ENCODE results near the gene USP22. TPM values are rescaled to one million over a fixed set of nuclear protein-coding genes. Genes with fewer than 3 reads are reported as not detected.

USP22 gene
- polyA plus RNA-seq, 1 donor, result 103 TPM

- no peak for DNase-seq
- Histone ChIP-seq H3K27ac (ENCODE audit: low read length) (no peak overlapping the region), H3K9me3 (ENCODE audit: control insufficient read depth, low read depth, low read length) (no peaks in the 10 kb centered on the region), H3K36me3 (ENCODE audit: control insufficient read depth, insufficient read depth, low read length) (peaks cover 90% of the 10 kb centered on the region), H3K4me3 (ENCODE audit: low read length) (no peak overlapping the region), H3K4me1 (ENCODE audit: control insufficient read depth, insufficient read depth, low read length) (no peaks in the 10 kb centered on the region), H3K27me3 (ENCODE audit: control insufficient read depth, insufficient read depth, low read length) (no peaks in the 10 kb centered on the region)
- WGBS (ENCODE audit: insufficient coverage, low lambda C conversion rate), result no CpG with 5 or more reads among the region's 8 CpGs
These were observed 18.8 kb downstream of the USP22 start for GRCh38 chr17:21024024-21024423.

DNA sequence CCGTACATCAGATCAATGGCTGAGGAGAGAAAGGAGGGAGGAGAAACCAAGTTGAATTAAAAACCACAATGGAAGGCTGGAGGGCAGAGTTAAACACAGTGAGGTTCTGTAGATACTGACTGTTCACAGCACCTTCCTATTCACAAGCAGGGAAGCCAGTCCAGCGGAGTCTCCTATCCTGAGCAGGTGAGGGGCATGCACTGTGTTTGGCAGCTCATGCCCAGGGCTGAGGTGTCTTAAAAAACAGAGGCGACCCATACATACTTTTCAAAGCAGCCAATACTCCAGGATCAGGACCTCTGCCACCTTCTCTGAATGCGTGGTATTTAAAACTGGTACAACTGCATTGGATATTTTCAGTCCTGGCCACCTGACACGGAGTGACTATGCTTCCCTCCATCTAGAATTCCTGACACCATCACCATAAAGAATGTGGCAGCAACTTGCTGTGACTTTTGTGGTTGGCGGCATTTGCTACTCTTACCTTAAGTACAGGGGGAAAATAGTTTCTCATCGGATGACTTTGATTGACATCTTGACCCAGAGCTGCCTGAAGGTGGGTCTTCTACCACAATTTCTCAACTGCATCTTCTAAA is 21.5 kb downstream of the USP22 start:
- DNase-seq, result no peak

DNA sequence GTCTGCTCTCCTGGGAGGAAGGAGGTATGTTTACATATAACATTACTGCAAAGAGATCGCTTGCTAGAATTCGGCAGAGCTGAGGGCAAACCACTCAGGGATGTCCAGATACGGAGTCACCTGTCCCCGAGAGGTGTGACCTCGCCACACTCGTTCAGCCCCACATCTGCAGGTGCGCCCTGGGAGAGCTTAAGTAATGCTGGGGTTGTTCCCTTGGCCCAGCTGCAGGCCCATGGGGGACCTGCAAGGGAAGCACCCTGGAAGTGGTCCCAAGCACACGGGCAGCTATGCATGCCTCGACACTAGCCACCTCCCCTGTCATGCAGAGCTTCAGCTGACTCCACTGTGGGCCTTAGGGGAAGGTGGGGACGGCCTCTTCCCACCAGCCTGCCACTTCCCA is 22.2 kb downstream of the USP22 start:
- Histone ChIP-seq H3K36me3 (ENCODE audit: control insufficient read depth, insufficient read depth, low read length) (peaks cover 92% of the 10 kb centered on the region), H3K27me3 (ENCODE audit: control insufficient read depth, insufficient read depth, low read length) (no peaks in the 10 kb centered on the region), H3K4me1 (ENCODE audit: control insufficient read depth, insufficient read depth, low read length) (no peaks in the 10 kb centered on the region), H3K4me3 (ENCODE audit: low read length) (no peak overlapping the region), H3K9me3 (ENCODE audit: control insufficient read depth, low read depth, low read length) (no peaks in the 10 kb centered on the region), H3K27ac (ENCODE audit: low read length) (no peak overlapping the region)
- DNase-seq, result no peak
- no CpG with 5 or more reads among the region's 10 CpGs for WGBS (ENCODE audit: insufficient coverage, low lambda C conversion rate)

More for the DNA sequence above, 21.5 kb downstream of the USP22 start:
- no peaks in the 10 kb centered on the region for H3K4me1 ChIP-seq (ENCODE audit: control insufficient read depth, insufficient read depth, low read length)
- WGBS (ENCODE audit: insufficient coverage, low lambda C conversion rate), result no CpG with 5 or more reads among the region's 7 CpGs
- no peaks in the 10 kb centered on the region for H3K9me3 ChIP-seq (ENCODE audit: control insufficient read depth, low read depth, low read length)
- H3K4me3 ChIP-seq (ENCODE audit: low read length), result no peak overlapping the region
- H3K27me3 ChIP-seq (ENCODE audit: control insufficient read depth, insufficient read depth, low read length), result no peaks in the 10 kb centered on the region
- H3K27ac ChIP-seq (ENCODE audit: low read length), result no peak overlapping the region
- peaks cover 91% of the 10 kb centered on the region for H3K36me3 ChIP-seq (ENCODE audit: control insufficient read depth, insufficient read depth, low read length)

GRCh38 chr17:21019976-21020586 is 22.7 kb downstream of the USP22 start:
- Histone ChIP-seq H3K4me3 (ENCODE audit: low read length) (no peak overlapping the region), H3K27me3 (ENCODE audit: control insufficient read depth, insufficient read depth, low read length) (no peaks in the 10 kb centered on the region), H3K27ac (ENCODE audit: low read length) (no peak overlapping the region), H3K36me3 (ENCODE audit: control insufficient read depth, insufficient read depth, low read length) (peaks cover 92% of the 10 kb centered on the region), H3K9me3 (ENCODE audit: control insufficient read depth, low read depth, low read length) (no peaks in the 10 kb centered on the region), H3K4me1 (ENCODE audit: control insufficient read depth, insufficient read depth, low read length) (no peaks in the 10 kb centered on the region)
- no peak for DNase-seq
- WGBS (ENCODE audit: insufficient coverage, low lambda C conversion rate), result no CpG with 5 or more reads among the region's 6 CpGs

DNA sequence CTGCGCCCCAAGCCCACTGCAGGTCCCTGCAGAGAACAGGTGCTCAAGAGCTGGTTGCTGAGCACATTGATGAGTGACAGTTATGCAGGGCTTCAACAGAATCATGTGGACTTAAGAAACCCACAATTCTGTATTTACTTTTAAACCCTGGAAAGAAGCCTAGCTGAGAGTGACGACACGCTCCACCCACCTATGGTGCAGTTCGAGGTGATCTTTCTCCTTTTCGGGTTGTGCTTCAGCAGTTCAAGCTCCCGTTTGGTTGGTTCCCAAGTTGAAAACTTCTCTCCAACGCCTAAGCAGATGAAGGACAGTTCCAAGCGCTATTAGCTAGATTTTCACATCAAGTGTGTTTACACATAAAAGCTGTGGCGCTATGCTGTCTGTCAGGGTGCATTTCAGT is 23.9 kb downstream of the USP22 start:
- Histone ChIP-seq H3K36me3 (ENCODE audit: control insufficient read depth, insufficient read depth, low read length) (peaks cover 92% of the 10 kb centered on the region), H3K27ac (ENCODE audit: low read length) (no peak overlapping the region), H3K4me3 (ENCODE audit: low read length) (no peak overlapping the region), H3K9me3 (ENCODE audit: control insufficient read depth, low read depth, low read length) (no peaks in the 10 kb centered on the region), H3K27me3 (ENCODE audit: control insufficient read depth, insufficient read depth, low read length) (no peaks in the 10 kb centered on the region), H3K4me1 (ENCODE audit: control insufficient read depth, insufficient read depth, low read length) (no peaks in the 10 kb centered on the region)
- no CpG with 5 or more reads among the region's 9 CpGs for WGBS (ENCODE audit: insufficient coverage, low lambda C conversion rate)
- DNase-seq, result no peak

GRCh38 chr17:21017861-21018260 is 24.9 kb downstream of the USP22 start:
- Histone ChIP-seq H3K9me3 (ENCODE audit: control insufficient read depth, low read depth, low read length) (no peaks in the 10 kb centered on the region), H3K27me3 (ENCODE audit: control insufficient read depth, insufficient read depth, low read length) (no peaks in the 10 kb centered on the region), H3K36me3 (ENCODE audit: control insufficient read depth, insufficient read depth, low read length) (peaks cover 90% of the 10 kb centered on the region), H3K4me3 (ENCODE audit: low read length) (no peak overlapping the region), H3K27ac (ENCODE audit: low read length) (no peak overlapping the region), H3K4me1 (ENCODE audit: control insufficient read depth, insufficient read depth, low read length) (no peaks in the 10 kb centered on the region)
- WGBS (ENCODE audit: insufficient coverage, low lambda C conversion rate), result 90% methylated on average over 2 of the region's 10 CpGs
- DNase-seq, result no peak

GRCh38 chr17:21017256-21017655 is 25.6 kb downstream of the USP22 start:
- no peaks in the 10 kb centered on the region for H3K4me1 ChIP-seq (ENCODE audit: control insufficient read depth, insufficient read depth, low read length)
- H3K4me3 ChIP-seq (ENCODE audit: low read length), result no peak overlapping the region
- peaks cover 93% of the 10 kb centered on the region for H3K36me3 ChIP-seq (ENCODE audit: control insufficient read depth, insufficient read depth, low read length)
- no peak overlapping the region for H3K27ac ChIP-seq (ENCODE audit: low read length)
- WGBS (ENCODE audit: insufficient coverage, low lambda C conversion rate), result no CpG with 5 or more reads among the region's 15 CpGs
- H3K27me3 ChIP-seq (ENCODE audit: control insufficient read depth, insufficient read depth, low read length), result no peaks in the 10 kb centered on the region
- no peak for DNase-seq
- no peaks in the 10 kb centered on the region for H3K9me3 ChIP-seq (ENCODE audit: control insufficient read depth, low read depth, low read length)

DNA sequence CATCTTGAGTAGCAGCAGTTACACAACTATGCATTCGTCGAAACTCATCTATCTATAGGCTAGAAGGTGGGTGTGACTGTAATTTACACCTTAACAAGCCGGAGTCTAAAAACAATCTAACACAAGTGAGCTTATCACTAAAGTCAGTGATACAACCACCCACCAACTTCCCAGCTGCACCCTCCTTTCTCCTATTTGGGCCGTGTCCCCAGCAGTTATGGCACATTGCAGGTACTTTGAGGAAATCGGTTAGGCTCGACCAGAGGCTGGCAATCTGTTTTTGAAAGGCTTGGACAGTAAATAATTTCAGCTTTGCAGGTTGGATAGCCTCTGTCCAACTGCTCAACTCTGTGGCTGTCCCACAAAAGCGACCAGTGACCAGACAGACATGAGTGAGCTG is 26.0 kb downstream of the USP22 start:
- H3K36me3 ChIP-seq (ENCODE audit: control insufficient read depth, insufficient read depth, low read length), result peaks cover 97% of the 10 kb centered on the region
- no peaks in the 10 kb centered on the region for H3K4me1 ChIP-seq (ENCODE audit: control insufficient read depth, insufficient read depth, low read length)
- H3K9me3 ChIP-seq (ENCODE audit: control insufficient read depth, low read depth, low read length), result no peaks in the 10 kb centered on the region
- H3K4me3 ChIP-seq (ENCODE audit: low read length), result no peak overlapping the region
- no peak for DNase-seq
- WGBS (ENCODE audit: insufficient coverage, low lambda C conversion rate), result 100% methylated on average over 2 of the region's 7 CpGs
- no peak overlapping the region for H3K27ac ChIP-seq (ENCODE audit: low read length)
- H3K27me3 ChIP-seq (ENCODE audit: control insufficient read depth, insufficient read depth, low read length), result no peaks in the 10 kb centered on the region

DNA sequence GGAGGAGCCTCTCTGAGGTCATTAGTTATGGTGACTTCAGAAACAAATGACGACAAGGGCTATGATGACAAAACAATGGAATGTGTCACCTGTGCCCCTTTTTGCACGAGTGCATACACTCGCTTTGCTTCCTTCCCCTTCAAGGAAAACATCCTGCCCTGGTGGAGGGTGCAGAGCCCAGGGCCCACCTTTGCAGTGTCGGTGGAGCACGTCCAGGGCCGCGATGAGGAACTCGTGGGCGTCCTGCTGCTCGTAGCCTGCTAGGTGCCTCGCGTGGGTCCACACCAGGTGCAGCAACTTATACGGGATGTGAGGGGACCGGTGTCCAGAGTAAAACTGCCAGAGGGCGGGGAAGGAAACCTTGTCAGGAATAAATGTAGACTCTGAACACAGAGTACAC is 27.2 kb downstream of the USP22 start:
- Histone ChIP-seq H3K4me3 (ENCODE audit: low read length) (no peak overlapping the region), H3K9me3 (ENCODE audit: control insufficient read depth, low read depth, low read length) (no peaks in the 10 kb centered on the region), H3K36me3 (ENCODE audit: control insufficient read depth, insufficient read depth, low read length) (peaks cover 97% of the 10 kb centered on the region), H3K27me3 (ENCODE audit: control insufficient read depth, insufficient read depth, low read length) (no peaks in the 10 kb centered on the region), H3K27ac (ENCODE audit: low read length) (no peak overlapping the region), H3K4me1 (ENCODE audit: control insufficient read depth, insufficient read depth, low read length) (no peaks in the 10 kb centered on the region)
- DNase-seq, result no peak
- no CpG with 5 or more reads among the region's 15 CpGs for WGBS (ENCODE audit: insufficient coverage, low lambda C conversion rate)

GRCh38 chr17:21014498-21014897 is 28.3 kb downstream of the USP22 start:
- 100% methylated on average over 1 of the region's 11 CpGs for WGBS (ENCODE audit: insufficient coverage, low lambda C conversion rate)

DNA sequence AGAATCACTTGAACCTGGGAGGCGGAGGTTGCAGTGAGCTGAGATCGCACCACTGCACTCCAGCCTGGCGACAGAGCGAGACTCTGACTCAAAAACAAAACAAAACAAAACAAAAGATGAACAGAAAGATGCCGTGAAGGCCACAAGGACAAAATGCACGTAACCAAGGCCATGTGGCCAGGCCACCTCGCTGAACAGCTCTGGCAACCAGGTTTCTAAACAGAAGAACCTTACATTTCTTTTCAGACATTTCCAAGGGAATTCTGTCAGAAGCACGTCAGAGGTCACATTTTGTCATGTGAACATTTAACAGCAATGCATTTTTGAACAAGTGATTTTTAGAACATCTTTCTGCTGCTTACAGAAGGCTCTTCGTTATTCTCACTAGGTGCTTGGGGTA is 28.8 kb downstream of the USP22 start:
- no peak for DNase-seq
- no peaks in the 10 kb centered on the region for H3K4me1 ChIP-seq (ENCODE audit: control insufficient read depth, insufficient read depth, low read length)
- no peaks in the 10 kb centered on the region for H3K9me3 ChIP-seq (ENCODE audit: control insufficient read depth, low read depth, low read length)
- H3K36me3 ChIP-seq (ENCODE audit: control insufficient read depth, insufficient read depth, low read length), result peaks cover 97% of the 10 kb centered on the region
- no peaks in the 10 kb centered on the region for H3K27me3 ChIP-seq (ENCODE audit: control insufficient read depth, insufficient read depth, low read length)
- H3K4me3 ChIP-seq (ENCODE audit: low read length), result no peak overlapping the region
- no peak overlapping the region for H3K27ac ChIP-seq (ENCODE audit: low read length)
- no CpG with 5 or more reads among the region's 9 CpGs for WGBS (ENCODE audit: insufficient coverage, low lambda C conversion rate)

More at GRCh38 chr17:21014498-21014897, 28.3 kb downstream of the USP22 start:
- peaks cover 97% of the 10 kb centered on the region for H3K36me3 ChIP-seq (ENCODE audit: control insufficient read depth, insufficient read depth, low read length)
- no peak overlapping the region for H3K27ac ChIP-seq (ENCODE audit: low read length)
- H3K4me3 ChIP-seq (ENCODE audit: low read length), result no peak overlapping the region
- H3K4me1 ChIP-seq (ENCODE audit: control insufficient read depth, insufficient read depth, low read length), result no peaks in the 10 kb centered on the region
- no peak for DNase-seq
- H3K9me3 ChIP-seq (ENCODE audit: control insufficient read depth, low read depth, low read length), result no peaks in the 10 kb centered on the region
- no peaks in the 10 kb centered on the region for H3K27me3 ChIP-seq (ENCODE audit: control insufficient read depth, insufficient read depth, low read length)
